Measurements from ENCODE around the gene TPM2.

- TF ChIP-seq CTCF (IDR thresholded peaks at IDR 0.05) (no peak), POLR2A (IDR thresholded peaks at IDR 0.05) (peak; percentile 87 to 88), POLR2AphosphoS5 (IDR thresholded peaks at IDR 0.05) (no peak), EP300 (IDR thresholded peaks at IDR 0.05) (no peak)
Observed at GRCh38 chr9:35731415-35732184, 41.9 kb upstream of the TPM2 start.

Data from gastroesophageal sphincter (tissue), 3 donors.